Measurements from ENCODE around the gene RILPL1. TPM values are rescaled to one million over a fixed set of nuclear protein-coding genes. Genes with fewer than 3 reads are reported as not detected.

The RILPL1 gene, protein sequence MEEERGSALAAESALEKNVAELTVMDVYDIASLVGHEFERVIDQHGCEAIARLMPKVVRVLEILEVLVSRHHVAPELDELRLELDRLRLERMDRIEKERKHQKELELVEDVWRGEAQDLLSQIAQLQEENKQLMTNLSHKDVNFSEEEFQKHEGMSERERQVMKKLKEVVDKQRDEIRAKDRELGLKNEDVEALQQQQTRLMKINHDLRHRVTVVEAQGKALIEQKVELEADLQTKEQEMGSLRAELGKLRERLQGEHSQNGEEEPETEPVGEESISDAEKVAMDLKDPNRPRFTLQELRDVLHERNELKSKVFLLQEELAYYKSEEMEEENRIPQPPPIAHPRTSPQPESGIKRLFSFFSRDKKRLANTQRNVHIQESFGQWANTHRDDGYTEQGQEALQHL
- total RNA-seq (2022; extraction: Qiagen RNA extraction) = 10.1 to 14.6 TPM (median 11.1 TPM) in 5 replicates

GRCh38 chr12:123533672-123534643 lies at the start of gene RILPL1:
RILPL1 (minus strand) TSS chr12:123533719; CDS start chr12:123533482, 237 bp downstream.

DNA sequence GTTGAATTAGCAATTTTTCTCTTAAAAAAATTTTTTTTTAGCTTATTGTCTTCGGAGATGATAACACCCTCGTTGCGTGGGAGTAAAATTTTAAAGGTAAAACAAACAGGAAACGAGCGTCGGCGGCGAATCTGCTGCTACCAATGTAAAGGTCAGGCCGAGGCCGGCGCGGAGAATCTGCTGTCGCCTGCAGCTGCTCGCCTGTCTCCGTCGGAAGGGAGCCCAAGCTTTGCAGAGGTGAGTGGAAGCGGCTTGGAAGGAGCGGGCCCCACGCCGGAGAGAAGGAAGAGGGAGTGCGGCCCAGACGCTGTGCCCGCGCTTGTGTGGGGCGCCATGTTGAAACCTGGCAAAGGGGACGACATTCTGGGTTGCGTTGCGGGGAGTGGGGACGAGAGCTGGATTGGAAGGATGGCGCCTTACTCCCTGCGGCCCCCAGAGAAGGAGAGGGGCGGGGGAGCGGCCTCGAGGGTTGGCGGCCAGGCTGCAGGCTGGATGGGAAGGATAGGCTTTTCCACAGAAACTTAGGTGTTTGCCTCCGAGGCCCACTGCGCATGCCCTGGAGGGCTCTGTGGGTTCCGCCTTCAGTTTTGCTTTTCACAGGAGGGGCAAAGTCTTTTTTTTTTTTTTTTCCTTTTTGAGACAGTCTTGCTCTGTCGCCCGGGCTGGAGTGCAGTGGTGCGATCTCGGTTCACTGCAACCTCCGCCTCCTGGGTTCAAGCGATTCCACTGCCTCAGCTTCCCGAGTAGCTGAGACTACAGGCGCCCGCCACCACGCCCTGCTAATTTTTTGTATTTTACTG lies 75.3 kb downstream of the RILPL1 start, which contains the start of gene SNRNP35:
TSS of gene SNRNP35 (plus strand) at position 160 of the 800 bp plus-strand sequence. CDS start 7,402 bp downstream, outside the sequence.

GRCh38 chr12:123436017-123436964 lies 97.2 kb downstream of the RILPL1 start, which contains the start of gene RILPL2:
RILPL2 (minus strand) TSS chr12:123436684; CDS start chr12:123436420, 264 bp downstream.

Other genes starting within 250 kb of the RILPL1 start
- 17.6 to 28.0 TPM (median 22.2 TPM) in 5 replicates for gene SBNO1, start 168.9 kb downstream of the RILPL1 start, total RNA-seq (2022; extraction: Qiagen RNA extraction)
- gene KMT5A, start 149.6 kb downstream of the RILPL1 start, total RNA-seq (2022; extraction: Qiagen RNA extraction) = 50.2 to 54.8 TPM (median 53.6 TPM) in 5 replicates
- 1.5 to 2.0 TPM (median 1.6 TPM) in 5 replicates for gene RILPL2, start 97.0 kb downstream of the RILPL1 start, total RNA-seq (2022; extraction: Qiagen RNA extraction)
- 16.8 to 21.8 TPM (median 19.8 TPM) in 5 replicates for gene SNRNP35, start 75.6 kb downstream of the RILPL1 start, total RNA-seq (2022; extraction: Qiagen RNA extraction)
- gene TMED2, start 50.8 kb upstream of the RILPL1 start, total RNA-seq (2022; extraction: Qiagen RNA extraction) = 168 to 201 TPM (median 187 TPM) in 5 replicates
- 27.6 to 31.7 TPM (median 30.1 TPM) in 5 replicates for gene DDX55, start 68.4 kb upstream of the RILPL1 start, total RNA-seq (2022; extraction: Qiagen RNA extraction)
- 29.4 to 35.4 TPM (median 33.7 TPM) in 5 replicates for gene EIF2B1, start 100.0 kb upstream of the RILPL1 start, total RNA-seq (2022; extraction: Qiagen RNA extraction)
- 22.4 to 39.1 TPM (median 28.0 TPM) in 5 replicates for gene GTF2H3, start 100.1 kb upstream of the RILPL1 start, total RNA-seq (2022; extraction: Qiagen RNA extraction)
- 11.7 to 13.9 TPM (median 13.5 TPM) in 5 replicates for gene TCTN2, start 137.4 kb upstream of the RILPL1 start, total RNA-seq (2022; extraction: Qiagen RNA extraction)
- 15.4 to 23.0 TPM (median 21.3 TPM) in 5 replicates for gene ATP6V0A2, start 178.6 kb upstream of the RILPL1 start, total RNA-seq (2022; extraction: Qiagen RNA extraction)
- 0.19 to 0.45 TPM (median 0.23 TPM) in 5 replicates for gene DNAH10, start 228.6 kb upstream of the RILPL1 start, total RNA-seq (2022; extraction: Qiagen RNA extraction)